NT2/D1 (cell line): Measurements from ENCODE around the gene PLCH1.

ENCODE experiments used
- YY1 ChIP-seq: IDR thresholded peaks from 2 replicates; pipeline ENCODE4 v1.6.1; 2011; ENCODE audit not compliant: insufficient read length, insufficient read depth
- ZNF274 ChIP-seq: IDR thresholded peaks from 2 replicates; pipeline ENCODE4 v1.6.1; 2011; ENCODE audit warnings: mild to moderate bottlenecking, low read depth, low read length

DNA sequence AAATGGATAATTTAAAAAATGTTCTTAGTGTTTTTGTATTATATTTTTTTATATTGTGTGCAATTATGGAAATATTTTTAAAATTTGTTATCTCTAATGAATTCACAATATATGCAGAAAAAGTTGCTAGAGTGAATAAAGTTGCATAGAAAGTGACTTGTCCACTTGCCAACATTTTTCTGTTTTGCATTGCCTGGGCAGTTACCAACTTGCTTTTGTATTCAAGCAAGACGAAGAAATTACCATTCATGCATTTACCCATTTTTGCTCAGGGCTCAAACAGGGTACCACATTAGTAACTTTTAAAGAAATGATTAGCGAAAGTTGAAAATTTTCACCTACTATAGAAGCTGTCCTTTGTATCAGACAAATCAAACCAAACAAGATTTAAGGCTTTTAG, 298.5 kb downstream of the PLCH1 start:
- TF ChIP-seq ZNF274 (no peak), YY1 (no peak)
